A172 (cell line): ENCODE measurements around the gene TIMM29. TPM values are rescaled to one million over a fixed set of nuclear protein-coding genes. Genes with fewer than 3 reads are reported as not detected.

Experiments used
- total RNA-seq: library from RNA; depleted of rRNA; stranded (reverse); fragments of >200 nt; shearing (Covaris generic); gene quantifications from 2 replicates; pipeline ENCODE4 v1.2.3, GENCODE V29; 2014; rRNA removed

TIMM29 gene
- total RNA-seq, 1 experiment from 2014 or later, result 45.6 TPM

Other genes starting within 250 kb of the TIMM29 start
- 43.0 and 48.8 TPM in 2 replicates for gene QTRT1, start 227.4 kb upstream of the TIMM29 start, total RNA-seq
- 51.7 and 56.0 TPM in 2 replicates for gene DNM2, start 210.7 kb upstream of the TIMM29 start, total RNA-seq
- gene TMED1, start 92.6 kb upstream of the TIMM29 start, total RNA-seq, result 53.2 and 75.7 TPM in 2 replicates
- gene C19orf38, start 80.4 kb upstream of the TIMM29 start, total RNA-seq, result 0.22 and 1.5 TPM in 2 replicates
- gene CARM1, start 57.3 kb upstream of the TIMM29 start, total RNA-seq, result 46.6 and 53.0 TPM in 2 replicates
- gene YIPF2, start 172 bp upstream of the TIMM29 start, total RNA-seq, result 59.4 and 72.8 TPM in 2 replicates
- 130 and 194 TPM in 2 replicates for gene SMARCA4, start 32.2 kb downstream of the TIMM29 start, total RNA-seq
- 118 and 151 TPM in 2 replicates for gene LDLR, start 160.7 kb downstream of the TIMM29 start, total RNA-seq
- gene SPC24, start 227.0 kb downstream of the TIMM29 start, total RNA-seq, result 109 and 113 TPM in 2 replicates